Middle frontal gyrus (tissue), 1 donor: ENCODE results near the gene TAC3.
"Not testable (repeated sequence)": the region's sequence is repeated elsewhere in the genome, so short reads cannot be mapped to it uniquely, and the experiment has no call there.

ENCODE experiments used
- DNase-seq: peaks from one replicate; pipeline ENCODE4 v3.0.0-alpha.2; 2015; ENCODE audit warnings: low spot score; ENCODE audit errors: extremely low spot score

TAC3 gene

DNA sequence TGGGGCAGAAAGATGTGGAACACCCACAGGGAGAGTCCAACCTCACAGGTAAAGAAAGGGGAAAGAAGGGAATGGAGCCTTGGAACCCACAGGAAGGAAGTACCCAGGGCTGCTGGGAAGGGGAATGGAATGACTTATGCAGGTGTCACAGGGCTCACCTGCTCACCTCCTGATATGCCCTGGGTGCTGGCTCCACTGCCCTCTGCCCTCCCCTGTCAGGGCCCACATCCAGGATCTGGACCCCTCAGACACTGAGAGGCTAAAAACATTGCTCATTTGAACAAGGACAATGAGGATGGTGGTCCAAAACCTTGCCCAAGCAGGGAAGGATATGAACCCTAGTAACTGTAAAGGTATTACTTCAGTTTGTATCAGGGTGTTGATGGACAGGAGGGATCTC, 29.3 kb downstream of the TAC3 start:
- no peak for DNase-seq

GRCh38 chr12:56985714-56986113, 30.6 kb downstream of the TAC3 start:
- DNase-seq = not testable (repeated sequence)

- DNase-seq = no peak
Observed at GRCh38 chr12:56983386-56983785, 32.9 kb downstream of the TAC3 start.

GRCh38 chr12:56982578-56983236, 33.6 kb downstream of the TAC3 start:
- DNase-seq = not testable (repeated sequence)

GRCh38 chr12:56980941-56981530, 35.3 kb downstream of the TAC3 start:
- DNase-seq = no peak

DNA sequence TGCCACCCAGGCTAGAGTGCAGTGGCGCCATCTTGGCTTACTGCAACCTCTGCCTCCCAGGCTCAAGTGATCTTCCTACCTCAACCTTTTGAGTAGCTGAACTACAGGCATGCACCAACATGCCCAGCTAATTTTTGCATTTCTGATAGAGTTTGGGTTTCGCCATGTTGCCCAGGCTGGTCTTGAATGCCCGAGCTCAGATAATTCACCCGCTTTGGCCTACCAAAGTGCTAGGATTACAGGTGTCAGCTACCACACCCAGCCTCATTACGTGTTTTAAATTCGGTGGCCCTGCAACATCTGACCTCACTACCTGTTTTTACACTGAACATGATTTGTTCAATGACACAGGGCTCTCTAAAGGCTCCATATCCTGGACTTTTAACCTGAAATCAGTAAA, 36.1 kb downstream of the TAC3 start:
- DNase-seq = no peak

GRCh38 chr12:56979628-56980027, 36.7 kb downstream of the TAC3 start:
- DNase-seq = no peak

DNA sequence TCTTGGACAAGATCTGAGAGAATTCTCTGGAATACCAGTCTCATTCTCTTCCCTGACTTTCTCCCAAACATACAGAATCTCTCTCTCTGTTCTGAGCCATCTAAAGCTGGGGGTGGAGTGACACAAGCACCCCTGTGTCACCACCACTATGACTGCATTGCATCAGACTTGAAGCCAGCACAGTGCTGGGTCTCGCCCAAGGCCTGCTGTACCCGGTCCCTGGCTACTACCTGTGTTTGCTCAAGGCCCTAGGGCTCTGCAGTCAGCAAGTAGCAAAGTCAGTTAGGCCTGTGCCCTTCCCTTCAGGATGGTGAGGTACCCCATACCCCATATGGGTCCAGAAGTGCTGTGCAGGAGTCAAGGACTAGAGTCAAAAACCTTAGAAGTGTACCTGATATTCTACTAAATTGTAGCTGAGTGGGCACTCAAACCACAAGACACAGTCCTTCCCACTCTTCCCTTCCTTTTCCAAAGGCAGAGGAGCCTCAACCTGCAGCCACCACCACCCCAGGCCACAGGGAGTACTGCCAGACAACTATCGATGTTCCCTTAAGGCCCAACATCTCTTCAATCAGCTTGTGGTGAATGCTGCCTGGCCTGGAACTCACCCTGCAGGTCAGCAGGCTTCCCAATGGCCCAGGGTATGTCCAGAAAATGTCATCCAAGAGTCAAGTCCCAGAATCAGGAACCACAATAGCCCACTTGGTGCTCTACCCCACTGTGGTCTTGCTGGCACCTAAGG, 37.8 kb downstream of the TAC3 start:
- DNase-seq = no peak

DNA sequence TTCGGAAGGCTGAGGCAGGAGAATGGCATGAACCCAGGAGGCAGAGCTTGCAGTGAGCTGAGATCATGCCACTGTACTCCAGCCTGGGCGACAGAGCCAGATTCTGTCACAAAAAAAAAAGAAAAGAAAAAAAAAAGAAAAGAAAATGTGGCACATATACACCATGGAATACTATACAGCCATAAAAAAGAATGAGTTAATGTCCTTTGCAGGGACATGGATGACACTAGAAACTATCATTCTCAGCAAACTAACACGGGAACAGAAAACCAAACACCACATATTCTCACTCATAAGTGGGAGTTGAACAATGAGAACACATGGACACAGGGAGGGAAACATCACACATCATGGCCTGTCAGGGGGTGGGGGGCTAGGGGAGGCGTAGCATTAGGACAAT, 39.0 kb downstream of the TAC3 start:
- not testable (repeated sequence) for DNase-seq

- DNase-seq = not testable (repeated sequence)
Observed at GRCh38 chr12:56974224-56974623, 42.1 kb downstream of the TAC3 start.

GRCh38 chr12:56968910-56969309, 47.4 kb downstream of the TAC3 start:
- DNase-seq = not testable (repeated sequence)

GRCh38 chr12:56965997-56966642, 50.2 kb downstream of the TAC3 start:
- not testable (repeated sequence) for DNase-seq

GRCh38 chr12:56965124-56965523, 51.2 kb downstream of the TAC3 start:
- not testable (repeated sequence) for DNase-seq

- DNase-seq = not testable (repeated sequence)
Observed at GRCh38 chr12:56963557-56963956, 52.8 kb downstream of the TAC3 start.

GRCh38 chr12:56962247-56962646, 54.1 kb downstream of the TAC3 start:
- not testable (repeated sequence) for DNase-seq
